ENCODE measurements around the gene PTX4.

- no peak for TF ChIP-seq SP1 (CRISPR knock-in tag; IDR thresholded peaks at IDR 0.05)
- TF ChIP-seq PHF20 (IDR thresholded peaks at IDR 0.05; ENCODE audit: partially characterized antibody): no peak
- no peak for TF ChIP-seq MYC (IDR thresholded peaks at IDR 0.05; ENCODE audit: low read depth, low read length)
- TF ChIP-seq MYC (CRISPR knock-in tag; IDR thresholded peaks at IDR 0.05; ENCODE audit: borderline replicate concordance, low read depth): no peak
- TF ChIP-seq CTCF (IDR thresholded peaks at IDR 0.05 in 2 of 3, conservative IDR thresholded peaks at IDR 0.05 in 1 of 3; ENCODE audit: insufficient read depth in 2 of 3, low read depth in 1 of 3, low read length in 3 of 3): no peak
- no peak for TF ChIP-seq NFYB (IDR thresholded peaks at IDR 0.05; ENCODE audit: extremely low read depth, insufficient read length)
- TF ChIP-seq ZNF609 (CRISPR knock-in tag; IDR thresholded peaks at IDR 0.05; ENCODE audit: borderline replicate concordance): no peak
- no peak for TF ChIP-seq RAD21 (CRISPR knock-in tag; conservative IDR thresholded peaks at IDR 0.05 in 1 of 2, IDR thresholded peaks at IDR 0.05 in 1 of 2)
- TF ChIP-seq TCF7 (IDR thresholded peaks at IDR 0.05; ENCODE audit: borderline replicate concordance): no peak
- TF ChIP-seq SREBF2 (CRISPR knock-in tag; IDR thresholded peaks at IDR 0.05): no peak
- TF ChIP-seq POLR3G (IDR thresholded peaks at IDR 0.05; ENCODE audit: extremely low read depth, insufficient read length, insufficient replicate concordance): no peak
- no peak for TF ChIP-seq ZNF518B (CRISPR knock-in tag; IDR thresholded peaks at IDR 0.05)
Measured at GRCh38 chr16:1532771-1533170, 44.0 kb upstream of the PTX4 start.
